Peyer's patch (tissue), 4 donors: ENCODE measurements around the gene INPP5A. TPM values are rescaled to one million over a fixed set of nuclear protein-coding genes. Genes with fewer than 3 reads are reported as not detected.

Source experiments
- DNase-seq, 3 donors: peaks; one replicate each; pipeline ENCODE4 v3.0.0-alpha.2; 2017 to 2019
- H3K27ac ChIP-seq, 4 donors: fragments of 200-600 bp; sonication (generic); one replicate each; pipeline ENCODE4 v1.5.1; 2016 to 2019
- H3K27me3 ChIP-seq, 2 donors: fragments of 200-600 bp; sonication (generic); one replicate each; pipeline ENCODE4 v1.5.1; 2019
- H3K36me3 ChIP-seq, 3 donors: fragments of 200-600 bp; sonication (generic); one replicate each; pipeline ENCODE4 v1.5.1; 2016 to 2019
- H3K4me1 ChIP-seq, 4 donors: fragments of 200-600 bp; sonication (generic); one replicate each; pipeline ENCODE4 v1.5.1; 2016 to 2019
- H3K4me3 ChIP-seq, 4 donors: fragments of 200-600 bp; sonication (generic); 1 replicate in 3 of 4; 2 replicates in 1 of 4; pipeline ENCODE4 v1.5.1; 2016 to 2019; ENCODE audit warnings: mild to moderate bottlenecking in 1 of 4
- H3K9me3 ChIP-seq, 4 donors: fragments of 200-600 bp; sonication (generic); one replicate each; pipeline ENCODE4 v1.5.1; 2016 to 2019; ENCODE audit warnings: mild to moderate bottlenecking in 1 of 4
- CTCF ChIP-seq, 6 experiments: fragments of 450-650 bp in 4 of 6; fragments of 200-600 bp in 2 of 6; sonication (generic) in 1 of 6; IDR thresholded peaks; one replicate each; pipeline ENCODE4 v1.5.1; 2017 to 2019; ENCODE audit warnings: antibody characterized with exemption in 6 of 6, mild to moderate bottlenecking in 3 of 6, moderate library complexity in 1 of 6
- POLR2A ChIP-seq, 2 donors: fragments of 450-650 bp; IDR thresholded peaks; one replicate each; pipeline ENCODE4 v1.5.1; 2017; ENCODE audit warnings: antibody characterized with exemption in 2 of 2, mild to moderate bottlenecking in 2 of 2, moderate library complexity in 2 of 2
- total RNA-seq, 4 donors: library from RNA; depleted of rRNA; stranded (reverse); fragments of >200 nt; gene quantifications; one replicate each; pipeline ENCODE4 v1.1.0, GENCODE V29; 2016

The INPP5A gene
- total RNA-seq, 4 donors from 2014 or later, result 33.8 to 76.4 (median 38.1) TPM

DNA sequence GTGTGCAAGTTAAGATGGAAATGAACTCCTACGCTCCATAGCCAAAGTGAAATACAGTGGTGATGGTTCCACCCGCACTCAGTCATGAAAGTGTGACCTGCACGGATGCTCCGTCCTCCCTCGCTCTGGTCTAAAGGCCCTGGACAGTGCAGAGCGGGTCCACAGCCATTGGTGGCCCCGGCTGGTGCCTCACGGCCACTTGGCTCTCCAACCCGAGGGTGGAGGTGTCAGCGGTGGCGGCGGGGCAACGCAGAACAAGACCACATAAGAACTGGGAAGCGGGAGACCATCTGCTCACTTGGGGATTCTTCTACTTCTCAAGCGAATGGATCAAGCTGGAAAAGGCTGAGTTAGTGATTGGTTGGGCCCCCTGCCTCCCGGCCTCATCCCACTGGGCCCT, 187.6 kb downstream of the INPP5A start:
- peaks cover 0 to 29% (median 0%) of the 10 kb centered on the region in 3 donors for H3K36me3 ChIP-seq
- no peaks in the 10 kb centered on the region for H3K4me1 ChIP-seq
- TF ChIP-seq POLR2A (IDR thresholded peaks at IDR 0.05), result no peak
- TF ChIP-seq CTCF (IDR thresholded peaks at IDR 0.05), result no peak
- no peak overlapping the region for H3K4me3 ChIP-seq
- no peaks in the 10 kb centered on the region for H3K9me3 ChIP-seq
- H3K27ac ChIP-seq, result no peak overlapping the region
- no peaks in the 10 kb centered on the region for H3K27me3 ChIP-seq
- DNase-seq, result no peak

- DNase-seq, result no peak
- peaks cover 0 to 29% (median 0%) of the 10 kb centered on the region in 3 donors for H3K36me3 ChIP-seq
- TF ChIP-seq CTCF (IDR thresholded peaks at IDR 0.05) (no peak), POLR2A (IDR thresholded peaks at IDR 0.05) (no peak)
Observed at GRCh38 chr10:132726194-132726593, 188.6 kb downstream of the INPP5A start.

GRCh38 chr10:132726951-132727350, 189.4 kb downstream of the INPP5A start:
- Histone ChIP-seq H3K36me3 (peaks cover 0 to 29% (median 0%) of the 10 kb centered on the region in 3 donors), H3K4me1 (no peaks in the 10 kb centered on the region)
- no peak for TF ChIP-seq POLR2A (IDR thresholded peaks at IDR 0.05)
- TF ChIP-seq CTCF (IDR thresholded peaks at IDR 0.05), result no peak

More at GRCh38 chr10:132726194-132726593, 188.6 kb downstream of the INPP5A start:
- H3K4me1 ChIP-seq, result no peaks in the 10 kb centered on the region
- no peak overlapping the region for H3K4me3 ChIP-seq
- H3K27me3 ChIP-seq, result no peaks in the 10 kb centered on the region
- H3K9me3 ChIP-seq, result no peaks in the 10 kb centered on the region
- H3K27ac ChIP-seq, result no peak overlapping the region

DNA sequence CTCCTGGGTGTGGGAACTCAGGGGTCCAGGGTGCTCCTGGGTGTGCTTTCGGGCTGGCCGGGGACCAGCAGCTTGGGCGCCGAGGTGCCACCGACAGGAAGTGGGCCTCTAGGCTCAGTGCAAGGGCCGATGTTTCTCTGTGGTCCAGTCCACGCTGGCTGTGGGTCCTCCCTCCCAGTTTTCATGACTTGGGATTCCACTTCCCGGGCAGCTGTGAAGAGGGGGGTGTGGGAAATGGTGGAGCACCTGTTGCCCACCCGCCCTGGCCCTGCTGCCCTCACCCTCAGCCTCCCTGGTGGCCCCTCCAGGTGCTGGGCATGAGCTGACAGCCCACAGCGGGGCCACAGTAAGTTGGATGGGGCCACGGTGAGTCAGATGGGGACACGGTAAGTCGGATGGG, 189.8 kb downstream of the INPP5A start:
- peaks cover 0 to 29% (median 0%) of the 10 kb centered on the region in 3 donors for H3K36me3 ChIP-seq
- TF ChIP-seq POLR2A (IDR thresholded peaks at IDR 0.05) (no peak), CTCF (IDR thresholded peaks at IDR 0.05) (no peak)
- H3K4me3 ChIP-seq, result no peak overlapping the region
- no peaks in the 10 kb centered on the region for H3K4me1 ChIP-seq
- no peaks in the 10 kb centered on the region for H3K27me3 ChIP-seq
- no peak for DNase-seq
- no peaks in the 10 kb centered on the region for H3K9me3 ChIP-seq
- no peak overlapping the region for H3K27ac ChIP-seq

More at GRCh38 chr10:132726951-132727350, 189.4 kb downstream of the INPP5A start:
- no peaks in the 10 kb centered on the region for H3K9me3 ChIP-seq
- DNase-seq, result no peak
- H3K4me3 ChIP-seq, result no peak overlapping the region
- no peaks in the 10 kb centered on the region for H3K27me3 ChIP-seq
- H3K27ac ChIP-seq, result no peak overlapping the region

GRCh38 chr10:132728321-132728720, 190.7 kb downstream of the INPP5A start:
- TF ChIP-seq POLR2A (IDR thresholded peaks at IDR 0.05) (no peak), CTCF (IDR thresholded peaks at IDR 0.05) (no peak)
- Histone ChIP-seq H3K27ac (no peak overlapping the region), H3K4me3 (no peak overlapping the region), H3K9me3 (no peaks in the 10 kb centered on the region), H3K4me1 (no peaks in the 10 kb centered on the region), H3K27me3 (no peaks in the 10 kb centered on the region), H3K36me3 (peaks cover 0 to 29% (median 0%) of the 10 kb centered on the region in 3 donors)
- DNase-seq, result no peak

- no peak for DNase-seq
- TF ChIP-seq CTCF (IDR thresholded peaks at IDR 0.05) (no peak), POLR2A (IDR thresholded peaks at IDR 0.05) (no peak)
- Histone ChIP-seq H3K4me3 (no peak overlapping the region), H3K9me3 (no peaks in the 10 kb centered on the region), H3K4me1 (no peaks in the 10 kb centered on the region), H3K36me3 (peaks cover 0 to 29% (median 0%) of the 10 kb centered on the region in 3 donors), H3K27ac (no peak overlapping the region), H3K27me3 (no peaks in the 10 kb centered on the region)
Observed at GRCh38 chr10:132728741-132729140, 191.2 kb downstream of the INPP5A start.
